Measurements from ENCODE around the gene CDHR1. TPM values are rescaled to one million over a fixed set of nuclear protein-coding genes. Genes with fewer than 3 reads are reported as not detected.
"Not testable (repeated sequence)": the region's sequence is repeated elsewhere in the genome, so short reads cannot be mapped to it uniquely, and the experiment has no call there.

The CDHR1 gene
- polyA plus RNA-seq (ENCODE audit: insufficient read length in 4 of 4): 1 to 10 TPM in 1 of 4 donors, under 1 TPM in 3; 0.14 to 1.2 (median 0.88) TPM

- DNase-seq (ENCODE audit: low read depth in 4 of 4, low spot score in 3 of 4): no peak
Measured at GRCh38 chr10:84194424-84195043, at the start of gene CDHR1. Gene CDHR1, plus strand, starts transcription at chr10:84194537. Its CDS starts 224 bp downstream, at chr10:84194761.

GRCh38 chr10:84147347-84147746, 47.0 kb upstream of the CDHR1 start:
- DNase-seq (ENCODE audit: low read depth in 4 of 4, low spot score in 3 of 4): no peak

- DNase-seq (ENCODE audit: low read depth in 4 of 4, low spot score in 3 of 4): not testable (repeated sequence)
Measured at GRCh38 chr10:84148006-84148597, 46.2 kb upstream of the CDHR1 start.

- no peak for DNase-seq (ENCODE audit: low read depth in 4 of 4, low spot score in 3 of 4)
Measured at GRCh38 chr10:84149854-84150253, 44.5 kb upstream of the CDHR1 start.

GRCh38 chr10:84152769-84153168, 41.6 kb upstream of the CDHR1 start:
- no peak for DNase-seq (ENCODE audit: low read depth in 4 of 4, low spot score in 3 of 4)

- DNase-seq (ENCODE audit: low read depth in 4 of 4, low spot score in 3 of 4): no peak
Measured at GRCh38 chr10:84155521-84155920, 38.8 kb upstream of the CDHR1 start.

GRCh38 chr10:84156009-84156408, 38.3 kb upstream of the CDHR1 start:
- DNase-seq (ENCODE audit: low read depth in 4 of 4, low spot score in 3 of 4): no peak

GRCh38 chr10:84156768-84157167, 37.6 kb upstream of the CDHR1 start:
- no peak for DNase-seq (ENCODE audit: low read depth in 4 of 4, low spot score in 3 of 4)

- DNase-seq (ENCODE audit: low read depth in 4 of 4, low spot score in 3 of 4): no peak
Measured at GRCh38 chr10:84158061-84158460, 36.3 kb upstream of the CDHR1 start.

- no peak for DNase-seq (ENCODE audit: low read depth in 4 of 4, low spot score in 3 of 4)
Measured at GRCh38 chr10:84158550-84158949, 35.8 kb upstream of the CDHR1 start.

GRCh38 chr10:84159076-84159685, 35.2 kb upstream of the CDHR1 start:
- no peak for DNase-seq (ENCODE audit: low read depth in 4 of 4, low spot score in 3 of 4)

GRCh38 chr10:84160663-84161362, 33.5 kb upstream of the CDHR1 start:
- no peak for DNase-seq (ENCODE audit: low read depth in 4 of 4, low spot score in 3 of 4)

- no peak for DNase-seq (ENCODE audit: low read depth in 4 of 4, low spot score in 3 of 4)
Measured at GRCh38 chr10:84163996-84164395, 30.3 kb upstream of the CDHR1 start.

GRCh38 chr10:84164442-84164841, 29.9 kb upstream of the CDHR1 start:
- DNase-seq (ENCODE audit: low read depth in 4 of 4, low spot score in 3 of 4): no peak

- DNase-seq (ENCODE audit: low read depth in 4 of 4, low spot score in 3 of 4): no peak
Measured at GRCh38 chr10:84166620-84167288, 27.6 kb upstream of the CDHR1 start.

GRCh38 chr10:84167289-84167653, 27.1 kb upstream of the CDHR1 start:
- not testable (repeated sequence) for DNase-seq (ENCODE audit: low read depth in 4 of 4, low spot score in 3 of 4)

GRCh38 chr10:84168382-84168781, 26.0 kb upstream of the CDHR1 start:
- DNase-seq (ENCODE audit: low read depth in 4 of 4, low spot score in 3 of 4): not testable (repeated sequence)

- not testable (repeated sequence) for DNase-seq (ENCODE audit: low read depth in 4 of 4, low spot score in 3 of 4)
Measured at GRCh38 chr10:84171237-84171636, 23.1 kb upstream of the CDHR1 start.

- DNase-seq (ENCODE audit: low read depth in 4 of 4, low spot score in 3 of 4): not testable (repeated sequence)
Measured at GRCh38 chr10:84171700-84172466, 22.5 kb upstream of the CDHR1 start.
